ENCODE measurements around the gene PAPPA2. TPM values are rescaled to one million over a fixed set of nuclear protein-coding genes. Genes with fewer than 3 reads are reported as not detected.

Gene PAPPA2
- total RNA-seq, 4 donors from 2014 or later: 0.23 to 0.51 (median 0.34) TPM

- no peak for DNase-seq (ENCODE audit: low spot score in 2 of 2)
- no peaks in the 10 kb centered on the region for H3K27me3 ChIP-seq
- H3K4me1 ChIP-seq: no peaks in the 10 kb centered on the region
- H3K27ac ChIP-seq: no peak overlapping the region
- TF ChIP-seq EP300 (IDR thresholded peaks at IDR 0.05): no peak
- TF ChIP-seq POLR2A (IDR thresholded peaks at IDR 0.05): no peak
- WGBS: 87% methylated on average over 8 of the region's 8 CpGs
- no peaks in the 10 kb centered on the region for H3K9me3 ChIP-seq
- H3K4me3 ChIP-seq: no peak overlapping the region
- H3K36me3 ChIP-seq: no peaks in the 10 kb centered on the region
Observed at GRCh38 chr1:176456795-176457194, 6.2 kb upstream of the PAPPA2 start.

- DNase-seq (ENCODE audit: low spot score in 2 of 2): no peak
- H3K4me3 ChIP-seq: no peak overlapping the region
- WGBS: 24% methylated on average over 2 of the region's 2 CpGs
- no peaks in the 10 kb centered on the region for H3K4me1 ChIP-seq
- H3K27me3 ChIP-seq: no peaks in the 10 kb centered on the region
- H3K27ac ChIP-seq: no peak overlapping the region
- H3K36me3 ChIP-seq: no peaks in the 10 kb centered on the region
- no peak for TF ChIP-seq POLR2AphosphoS5 (IDR thresholded peaks at IDR 0.05)
- no peak for TF ChIP-seq POLR2A (IDR thresholded peaks at IDR 0.05)
- TF ChIP-seq CTCF (IDR thresholded peaks at IDR 0.05): no peak
- no peak for TF ChIP-seq EP300 (IDR thresholded peaks at IDR 0.05)
- H3K9me3 ChIP-seq: no peaks in the 10 kb centered on the region
Observed at GRCh38 chr1:176460544-176461336, 2.2 kb upstream of the PAPPA2 start.

GRCh38 chr1:176461576-176461975, 1.4 kb upstream of the PAPPA2 start:
- Histone ChIP-seq H3K4me3 (no peak overlapping the region), H3K9me3 (no peaks in the 10 kb centered on the region), H3K27me3 (no peaks in the 10 kb centered on the region), H3K27ac (no peak overlapping the region), H3K36me3 (no peaks in the 10 kb centered on the region), H3K4me1 (no peaks in the 10 kb centered on the region)
- DNase-seq (ENCODE audit: low spot score in 2 of 2): no peak
- TF ChIP-seq EP300 (IDR thresholded peaks at IDR 0.05) (no peak), POLR2A (IDR thresholded peaks at IDR 0.05) (no peak), POLR2AphosphoS5 (IDR thresholded peaks at IDR 0.05) (no peak), CTCF (IDR thresholded peaks at IDR 0.05) (no peak)
- 59% methylated on average over 1 of the region's 1 CpG for whole genome bisulfite sequencing

- no peaks in the 10 kb centered on the region for H3K27me3 ChIP-seq
- no peaks in the 10 kb centered on the region for H3K9me3 ChIP-seq
- H3K27ac ChIP-seq: no peak overlapping the region
- DNase-seq (ENCODE audit: low spot score in 2 of 2): no peak
- 30% methylated on average over 3 of the region's 3 CpGs for WGBS
- no peaks in the 10 kb centered on the region for H3K36me3 ChIP-seq
- H3K4me1 ChIP-seq: no peaks in the 10 kb centered on the region
- TF ChIP-seq EP300 (IDR thresholded peaks at IDR 0.05) (no peak), CTCF (IDR thresholded peaks at IDR 0.05) (no peak), POLR2AphosphoS5 (IDR thresholded peaks at IDR 0.05) (no peak), POLR2A (IDR thresholded peaks at IDR 0.05) (no peak)
- H3K4me3 ChIP-seq: no peak overlapping the region
Observed at GRCh38 chr1:176466514-176466913, 3.5 kb downstream of the PAPPA2 start.

GRCh38 chr1:176469450-176470010, 6.6 kb downstream of the PAPPA2 start:
- Histone ChIP-seq H3K27me3 (no peaks in the 10 kb centered on the region), H3K4me3 (no peak overlapping the region), H3K9me3 (no peaks in the 10 kb centered on the region), H3K36me3 (no peaks in the 10 kb centered on the region), H3K4me1 (no peaks in the 10 kb centered on the region), H3K27ac (no peak overlapping the region)
- no peak for DNase-seq (ENCODE audit: low spot score in 2 of 2)
- no peak for TF ChIP-seq EP300 (IDR thresholded peaks at IDR 0.05)
- no peak for TF ChIP-seq POLR2A (IDR thresholded peaks at IDR 0.05)
- TF ChIP-seq CTCF (IDR thresholded peaks at IDR 0.05): no peak
- 47% methylated on average over 7 of the region's 7 CpGs for WGBS
